NOMO-1 treated with DMSO at 0.1 percent for 48 hours (cell line): ENCODE results near the gene YWHAB.
A peak's percentile ranks its signal among the peaks of the same experiment; 100 is the strongest.
"Not testable (repeated sequence)": the region's sequence is repeated elsewhere in the genome, so short reads cannot be mapped to it uniquely, and the experiment has no call there.

Experiments
- DNase-seq: peaks from one replicate; lab custom pipeline; 2025; ENCODE audit not compliant: unreplicated experiment; lab: John Stamatoyannopoulos, UW

YWHAB gene

GRCh38 chr20:44885392-44886265, at the start of gene YWHAB:
Gene YWHAB, plus strand, starts transcription at chr20:44885705. Its CDS starts 15,829 bp downstream, at chr20:44901534.
- peak; percentile 98 for DNase-seq

- no peak for DNase-seq
Observed at GRCh38 chr20:44836601-44837120, 48.8 kb upstream of the YWHAB start.

- DNase-seq, result no peak
Observed at GRCh38 chr20:44837946-44838345, 47.6 kb upstream of the YWHAB start.

GRCh38 chr20:44838521-44838920, 47.0 kb upstream of the YWHAB start:
- no peak for DNase-seq

- DNase-seq, result no peak
Observed at GRCh38 chr20:44839481-44839880, 46.0 kb upstream of the YWHAB start.

- DNase-seq, result no peak
Observed at GRCh38 chr20:44840826-44841225, 44.7 kb upstream of the YWHAB start.

- no peak for DNase-seq
Observed at GRCh38 chr20:44841955-44842354, 43.5 kb upstream of the YWHAB start.

- no peak for DNase-seq
Observed at GRCh38 chr20:44843876-44844275, 41.6 kb upstream of the YWHAB start.

- DNase-seq, result no peak
Observed at GRCh38 chr20:44848254-44849015, 37.1 kb upstream of the YWHAB start.

GRCh38 chr20:44849703-44850102, 35.8 kb upstream of the YWHAB start:
- DNase-seq, result no peak

- no peak for DNase-seq
Observed at GRCh38 chr20:44850272-44850671, 35.2 kb upstream of the YWHAB start.

GRCh38 chr20:44850837-44851236, 34.7 kb upstream of the YWHAB start:
- no peak for DNase-seq

GRCh38 chr20:44851545-44851944, 34.0 kb upstream of the YWHAB start:
- DNase-seq, result no peak

- DNase-seq, result no peak
Observed at GRCh38 chr20:44856442-44856841, 29.1 kb upstream of the YWHAB start.

GRCh38 chr20:44856856-44857448, 28.6 kb upstream of the YWHAB start:
- DNase-seq, result peak; percentile 10

- DNase-seq, result no peak
Observed at GRCh38 chr20:44858606-44859360, 26.7 kb upstream of the YWHAB start.

- no peak for DNase-seq
Observed at GRCh38 chr20:44861531-44862006, 23.9 kb upstream of the YWHAB start.

- no peak for DNase-seq
Observed at GRCh38 chr20:44862286-44862685, 23.2 kb upstream of the YWHAB start.

- not testable (repeated sequence) for DNase-seq
Observed at GRCh38 chr20:44863365-44864084, 22.0 kb upstream of the YWHAB start.

- DNase-seq, result not testable (repeated sequence)
Observed at GRCh38 chr20:44864493-44864892, 21.0 kb upstream of the YWHAB start.
